ENCODE measurements around the gene ATP8A2. TPM values are rescaled to one million over a fixed set of nuclear protein-coding genes. Genes with fewer than 3 reads are reported as not detected.

The ATP8A2 gene
- total RNA-seq, 2 donors from 2014 or later, result 0.10 to 0.64 TPM

- H3K4me1 ChIP-seq, result no peaks in the 10 kb centered on the region
- DNase-seq, result peak; percentile 68
- H3K9me3 ChIP-seq, result no peaks in the 10 kb centered on the region
- H3K27ac ChIP-seq, result no peak overlapping the region
- no peaks in the 10 kb centered on the region for H3K36me3 ChIP-seq
- no peak overlapping the region for H3K4me3 ChIP-seq
- no peak for TF ChIP-seq CTCF (IDR thresholded peaks at IDR 0.05)
- intact Hi-C loops (cut with DNase I), result no loop called here
- peaks cover 6% of the 10 kb centered on the region for H3K27me3 ChIP-seq
- no peak overlapping the region for H3K9ac ChIP-seq (ENCODE audit: low read depth in 2 of 2, low read length in 2 of 2)
Observed at GRCh38 chr13:25752957-25753551, 381.3 kb downstream of the ATP8A2 start.

- Histone ChIP-seq H3K9me3 (no peaks in the 10 kb centered on the region), H3K36me3 (no peaks in the 10 kb centered on the region), H3K4me1 (no peaks in the 10 kb centered on the region), H3K4me3 (no peak overlapping the region), H3K27ac (no peak overlapping the region), H3K27me3 (peaks cover 6% of the 10 kb centered on the region), H3K9ac (ENCODE audit: low read depth in 2 of 2, low read length in 2 of 2) (no peak overlapping the region)
- DNase-seq, result no peak
- TF ChIP-seq CTCF (IDR thresholded peaks at IDR 0.05), result no peak
- intact Hi-C loops (cut with DNase I), result no loop called here
Observed at GRCh38 chr13:25753976-25754375, 382.2 kb downstream of the ATP8A2 start.

GRCh38 chr13:25756251-25756650 lies 384.5 kb downstream of the ATP8A2 start:
- no peak overlapping the region for H3K4me3 ChIP-seq
- H3K9ac ChIP-seq (ENCODE audit: low read depth in 2 of 2, low read length in 2 of 2), result no peak overlapping the region
- TF ChIP-seq CTCF (IDR thresholded peaks at IDR 0.05), result no peak
- DNase-seq, result no peak
- H3K9me3 ChIP-seq, result no peaks in the 10 kb centered on the region
- no peaks in the 10 kb centered on the region for H3K4me1 ChIP-seq
- intact Hi-C loops (cut with DNase I), result no loop called here
- H3K27ac ChIP-seq, result no peak overlapping the region
- H3K27me3 ChIP-seq, result peaks cover 6% of the 10 kb centered on the region
- no peaks in the 10 kb centered on the region for H3K36me3 ChIP-seq

GRCh38 chr13:25756912-25757311 lies 385.1 kb downstream of the ATP8A2 start:
- DNase-seq, result no peak
- intact Hi-C loops (cut with DNase I), result no loop called here
- Histone ChIP-seq H3K27ac (no peak overlapping the region), H3K4me1 (no peaks in the 10 kb centered on the region), H3K9me3 (no peaks in the 10 kb centered on the region), H3K36me3 (no peaks in the 10 kb centered on the region), H3K9ac (ENCODE audit: low read depth in 2 of 2, low read length in 2 of 2) (no peak overlapping the region), H3K4me3 (no peak overlapping the region), H3K27me3 (peaks cover 6% of the 10 kb centered on the region)
- no peak for TF ChIP-seq CTCF (IDR thresholded peaks at IDR 0.05)

- TF ChIP-seq CTCF (IDR thresholded peaks at IDR 0.05), result no peak
- H3K9me3 ChIP-seq, result no peaks in the 10 kb centered on the region
- H3K27me3 ChIP-seq, result peaks cover 5% of the 10 kb centered on the region
- no peaks in the 10 kb centered on the region for H3K36me3 ChIP-seq
- H3K4me1 ChIP-seq, result no peaks in the 10 kb centered on the region
- no peak overlapping the region for H3K27ac ChIP-seq
- no peak overlapping the region for H3K9ac ChIP-seq (ENCODE audit: low read depth in 2 of 2, low read length in 2 of 2)
- intact Hi-C loops (cut with DNase I), result no loop called here
- H3K4me3 ChIP-seq, result no peak overlapping the region
- no peak for DNase-seq
Observed at GRCh38 chr13:25761041-25761440, 389.3 kb downstream of the ATP8A2 start.
